ENCODE data around the gene ANXA2R. TPM values are rescaled to one million over a fixed set of nuclear protein-coding genes. Genes with fewer than 3 reads are reported as not detected.

Gene ANXA2R
- total and polyA plus RNA-seq, 9 of the 15 experiments (the other 6 are each of a cell fraction or from before 2014, with no cell fraction given), result 2.1 to 4.8 (median 3.4) TPM

- TF ChIP-seq CCNT2 (IDR thresholded peaks at IDR 0.05; ENCODE audit: borderline replicate concordance, extremely low read depth, insufficient read length, low read depth, low read length) (no peak), ZNF444 (CRISPR knock-in tag; IDR thresholded peaks at IDR 0.05) (no peak), ZNF639 (CRISPR knock-in tag; conservative IDR thresholded peaks at IDR 0.05 in 1 of 2, IDR thresholded peaks at IDR 0.05 in 1 of 2) (peak in 1 of 2 experiments; percentile 77; a peak in 1 of 4 replicates), PTTG1 (tag; IDR thresholded peaks at IDR 0.05; ENCODE audit: low read depth) (no peak), DMBX1 (CRISPR knock-in tag; IDR thresholded peaks at IDR 0.05; ENCODE audit: borderline replicate concordance) (peak; percentile 74), CHCHD3 (CRISPR knock-in tag; IDR thresholded peaks at IDR 0.05) (no peak), TCF3 (CRISPR knock-in tag; IDR thresholded peaks at IDR 0.05) (peak; percentile 51; the same call in 1 of the 2 replicates), ZEB2 (IDR thresholded peaks at IDR 0.05) (peak; percentile 99), SRSF9 (IDR thresholded peaks at IDR 0.05; ENCODE audit: borderline replicate concordance, low read depth, low read length) (no peak), ZNF184 (CRISPR knock-in tag; IDR thresholded peaks at IDR 0.05) (no peak), RBM25 (IDR thresholded peaks at IDR 0.05; ENCODE audit: low read depth, low read length, severe bottlenecking) (no peak), SPI1 (IDR thresholded peaks at IDR 0.05; ENCODE audit: borderline replicate concordance, low read depth, low read length) (no peak), CLOCK (CRISPR knock-in tag; IDR thresholded peaks at IDR 0.05; ENCODE audit: borderline replicate concordance) (no peak), AFF1 (IDR thresholded peaks at IDR 0.05; ENCODE audit: low read depth in 1 of 2, partially characterized antibody in 2 of 2) (peak in 1 of 2 experiments; percentile 22), MYNN (IDR thresholded peaks at IDR 0.05) (no peak; the same call in 1 of the 2 replicates), MYNN (CRISPR knock-in tag; IDR thresholded peaks at IDR 0.05) (no peak), ZBTB9 (CRISPR knock-in tag; IDR thresholded peaks at IDR 0.05) (peak; percentile 62; the same call in 1 of the 2 replicates)
These were observed 31.6 kb downstream of the ANXA2R start (continued) for GRCh38 chr5:43008363-43009153.

Data from K562 (cell line).